GM10847 (cell line): ENCODE data around the gene SSRP1.

Source experiments
- POLR2A ChIP-seq: IDR thresholded peaks from 2 replicates; pipeline ENCODE4 v1.6.1; 2011; ENCODE audit not compliant: insufficient read length; ENCODE audit errors: extremely low read depth

Gene SSRP1

GRCh38 chr11:57348636-57349313 is 13.1 kb upstream of the SSRP1 start:
- no peak for TF ChIP-seq POLR2A

- TF ChIP-seq POLR2A: no peak
These were observed 12.4 kb upstream of the SSRP1 start for GRCh38 chr11:57348052-57348451.

- TF ChIP-seq POLR2A: no peak
These were observed 11.6 kb upstream of the SSRP1 start for GRCh38 chr11:57347336-57347735.

- no peak for TF ChIP-seq POLR2A
These were observed 10.0 kb upstream of the SSRP1 start for GRCh38 chr11:57345555-57346211.

GRCh38 chr11:57344826-57345225 is 9.1 kb upstream of the SSRP1 start:
- no peak for TF ChIP-seq POLR2A

GRCh38 chr11:57343825-57344224 is 8.1 kb upstream of the SSRP1 start:
- TF ChIP-seq POLR2A: no peak

- TF ChIP-seq POLR2A: no peak
These were observed 7.0 kb upstream of the SSRP1 start for GRCh38 chr11:57342702-57343101.

- TF ChIP-seq POLR2A: no peak
These were observed 5.6 kb upstream of the SSRP1 start for GRCh38 chr11:57341250-57341808.

- TF ChIP-seq POLR2A: no peak
These were observed 4.4 kb upstream of the SSRP1 start for GRCh38 chr11:57340039-57340615.

- no peak for TF ChIP-seq POLR2A
These were observed 3.6 kb upstream of the SSRP1 start for GRCh38 chr11:57339328-57339727.

- no peak for TF ChIP-seq POLR2A
These were observed 2.5 kb upstream of the SSRP1 start, which contains the start of gene P2RX3 for GRCh38 chr11:57338142-57338541. TSS of gene P2RX3 (plus strand) at chr11:57338352. CDS start at chr11:57338551, 199 bp downstream.

- no peak for TF ChIP-seq POLR2A
These were observed 497 bp upstream of the SSRP1 start for GRCh38 chr11:57336111-57336666.

GRCh38 chr11:57335023-57335342 is 709 bp downstream of the SSRP1 start:
- no peak for TF ChIP-seq POLR2A

GRCh38 chr11:57332694-57333440 is 2.8 kb downstream of the SSRP1 start:
- TF ChIP-seq POLR2A: no peak

GRCh38 chr11:57331720-57332119 is 4.0 kb downstream of the SSRP1 start:
- no peak for TF ChIP-seq POLR2A
